GM21381 (cell line): ENCODE measurements around the gene RAPGEF4.

ENCODE experiments used
- ATAC-seq: cut with Tn5 transposase; IDR thresholded peaks from one replicate; pipeline ENCODE4 v1.9.1; 2021; ENCODE audit warnings: mild to moderate bottlenecking, moderate library complexity; ENCODE audit not compliant: unreplicated experiment

The RAPGEF4 gene

DNA sequence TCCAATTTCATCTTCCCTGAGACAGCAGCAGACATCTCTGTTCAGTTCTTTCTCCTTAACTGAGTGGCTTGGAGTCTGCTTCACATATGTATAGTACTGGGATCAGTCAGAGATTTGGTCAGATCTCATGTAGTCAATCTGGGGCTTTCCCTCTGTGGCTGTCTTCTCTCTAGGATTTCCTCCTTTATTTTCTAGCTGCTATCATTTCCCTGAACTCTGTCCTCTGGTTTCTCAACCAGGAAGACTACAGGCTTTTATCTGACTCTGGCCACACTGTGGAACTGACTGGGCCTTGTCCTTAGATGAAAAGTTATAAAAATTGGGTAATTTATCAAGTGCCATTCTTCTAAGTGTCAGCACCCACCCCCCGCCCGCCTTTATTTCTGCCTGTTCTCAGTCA lies 121.0 kb downstream of the RAPGEF4 start:
- no peak for ATAC-seq

- no peak for ATAC-seq
Measured at GRCh38 chr2:172858473-172858745, 122.8 kb downstream of the RAPGEF4 start.

- ATAC-seq, result no peak
Measured at GRCh38 chr2:172859581-172860335, 124.1 kb downstream of the RAPGEF4 start.

- no peak for ATAC-seq
Measured at GRCh38 chr2:172860336-172860707, 124.7 kb downstream of the RAPGEF4 start.

DNA sequence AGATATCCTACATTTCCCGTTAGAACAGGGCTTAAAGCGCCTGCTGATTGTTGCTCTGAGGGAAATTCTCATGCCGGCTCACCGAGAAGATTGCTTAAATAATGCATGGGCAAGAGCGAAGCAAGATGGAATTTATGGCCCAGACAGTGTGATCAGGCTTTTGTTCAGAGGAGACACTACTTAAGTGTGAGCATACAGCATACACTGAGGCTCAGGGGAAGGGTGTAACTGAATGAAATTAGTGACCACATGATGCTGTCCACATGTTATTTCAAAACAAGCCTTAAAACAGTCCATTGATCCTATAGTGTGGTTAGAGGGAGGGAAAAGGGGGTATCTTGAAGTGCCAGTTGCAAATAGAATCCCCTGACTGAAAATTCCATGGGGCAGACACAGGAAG lies 125.5 kb downstream of the RAPGEF4 start:
- no peak for ATAC-seq

DNA sequence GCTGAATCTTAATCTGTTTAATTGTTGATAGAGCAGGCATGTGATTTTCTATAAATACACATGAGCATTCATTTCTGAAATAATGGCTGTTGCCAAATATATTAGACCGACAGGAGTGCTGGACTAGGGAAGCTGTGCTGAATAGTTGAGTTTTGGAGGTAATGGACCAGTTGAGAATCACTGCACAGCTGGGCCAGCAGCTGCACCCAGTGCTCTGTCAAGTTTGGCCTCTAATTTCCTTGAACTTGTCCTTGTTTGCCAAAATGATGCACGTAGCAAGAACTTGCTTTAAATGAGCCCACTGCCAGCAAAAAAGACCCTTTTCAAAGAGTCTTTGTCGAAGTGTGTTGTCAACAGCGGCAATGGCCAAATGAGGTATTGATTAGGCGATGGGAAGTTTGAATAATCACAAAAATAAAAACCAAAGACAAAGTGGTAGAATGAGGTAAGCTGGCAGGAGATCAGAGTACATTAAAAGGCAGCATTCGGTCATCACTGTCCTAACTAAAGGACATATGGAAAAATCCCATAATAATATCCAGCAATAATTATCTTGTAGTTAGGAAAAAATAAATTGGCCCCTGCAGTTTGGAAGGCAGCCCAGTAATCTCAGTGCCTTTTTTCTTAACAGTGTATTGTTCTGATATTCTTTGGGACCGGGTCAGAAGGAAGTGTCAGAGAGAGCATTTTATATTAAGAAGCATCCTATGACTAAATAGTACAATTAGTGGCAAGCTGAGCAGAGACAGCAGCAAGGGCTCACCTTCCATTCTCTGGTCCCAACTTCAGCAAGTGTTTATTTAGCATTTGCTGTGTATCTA lies 126.2 kb downstream of the RAPGEF4 start:
- no peak for ATAC-seq

DNA sequence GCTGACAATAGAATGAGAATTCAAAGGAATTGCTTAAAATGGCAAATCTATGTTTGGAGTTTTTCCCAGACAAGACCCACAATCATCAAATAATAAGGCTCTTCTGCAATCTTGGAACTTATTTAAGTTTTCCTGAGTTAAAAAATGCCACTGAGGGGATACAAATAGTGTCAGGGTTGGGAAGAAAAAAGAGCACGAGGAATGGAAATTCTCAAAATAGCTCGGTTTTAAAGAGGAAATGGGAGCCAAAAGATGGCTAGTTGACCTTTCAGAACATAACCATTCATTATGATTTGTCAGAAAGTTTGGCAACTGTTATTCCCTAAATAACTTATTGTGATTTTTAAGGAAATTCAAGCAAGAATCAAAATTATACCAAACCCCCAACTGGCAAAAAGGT lies 127.7 kb downstream of the RAPGEF4 start:
- ATAC-seq, result no peak

- ATAC-seq, result no peak
Measured at GRCh38 chr2:172864182-172864581, 128.5 kb downstream of the RAPGEF4 start.

DNA sequence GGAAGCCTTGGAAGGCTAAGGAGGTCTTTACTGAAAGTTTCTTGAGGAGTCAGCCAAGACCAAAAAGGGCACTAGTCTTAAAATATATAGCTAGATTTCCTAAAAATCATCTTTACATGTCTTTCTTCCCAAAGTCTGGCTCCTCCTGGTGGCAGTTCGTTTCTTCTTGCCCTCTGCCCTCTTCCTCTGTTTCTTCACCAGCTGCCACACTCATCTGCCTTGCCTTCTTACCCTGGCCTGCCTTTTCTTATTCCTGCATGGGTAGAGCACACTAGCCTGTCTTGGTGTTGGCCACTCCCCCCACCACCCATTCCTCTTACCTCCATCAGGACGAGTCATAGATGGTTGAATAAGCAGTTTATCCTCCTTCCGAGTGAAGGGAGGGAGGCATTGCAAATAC lies 129.8 kb downstream of the RAPGEF4 start:
- no peak for ATAC-seq

- ATAC-seq, result no peak
Measured at GRCh38 chr2:172869861-172870260, 134.2 kb downstream of the RAPGEF4 start.

- no peak for ATAC-seq
Measured at GRCh38 chr2:172870396-172870795, 134.8 kb downstream of the RAPGEF4 start.

- no peak for ATAC-seq
Measured at GRCh38 chr2:172877826-172878225, 142.2 kb downstream of the RAPGEF4 start.

GRCh38 chr2:172878260-172878659 lies 142.6 kb downstream of the RAPGEF4 start:
- no peak for ATAC-seq

GRCh38 chr2:172884336-172884735 lies 148.7 kb downstream of the RAPGEF4 start:
- ATAC-seq, result no peak

- no peak for ATAC-seq
Measured at GRCh38 chr2:172885996-172886395, 150.4 kb downstream of the RAPGEF4 start.

GRCh38 chr2:172887280-172887679 lies 151.6 kb downstream of the RAPGEF4 start:
- no peak for ATAC-seq

GRCh38 chr2:172888714-172889669 lies 153.3 kb downstream of the RAPGEF4 start:
- ATAC-seq, result no peak

DNA sequence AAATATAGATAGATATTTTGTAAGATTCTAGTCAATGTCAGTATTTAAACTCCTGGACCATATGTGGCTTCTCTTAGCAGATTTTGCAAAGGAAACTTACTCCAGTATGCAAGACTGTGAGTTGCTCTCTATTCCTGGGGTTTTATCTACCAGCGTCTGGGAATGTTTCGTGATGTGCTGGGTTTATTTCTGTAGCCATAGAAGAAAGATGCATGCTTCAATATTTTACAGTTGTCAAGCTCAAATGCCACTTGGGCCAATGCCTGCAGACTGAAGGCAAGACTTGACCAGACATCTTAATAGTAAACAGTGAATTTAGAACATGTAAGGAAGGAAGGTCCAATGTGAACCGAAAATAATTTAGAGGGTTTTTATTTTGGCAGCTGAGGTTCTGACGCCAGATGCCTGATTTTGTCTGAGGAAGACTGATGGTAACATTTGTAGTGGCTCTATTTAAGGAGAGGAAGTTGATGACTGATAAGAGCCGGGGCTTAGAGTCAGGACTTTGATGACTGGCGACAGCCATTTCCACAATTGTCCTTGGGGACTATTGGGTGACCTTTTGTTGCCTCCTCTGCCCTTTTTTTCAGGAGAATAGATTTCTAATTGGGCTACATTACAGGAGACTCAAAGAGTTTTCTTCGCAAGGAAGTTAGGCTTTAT lies 154.3 kb downstream of the RAPGEF4 start:
- ATAC-seq, result no peak

DNA sequence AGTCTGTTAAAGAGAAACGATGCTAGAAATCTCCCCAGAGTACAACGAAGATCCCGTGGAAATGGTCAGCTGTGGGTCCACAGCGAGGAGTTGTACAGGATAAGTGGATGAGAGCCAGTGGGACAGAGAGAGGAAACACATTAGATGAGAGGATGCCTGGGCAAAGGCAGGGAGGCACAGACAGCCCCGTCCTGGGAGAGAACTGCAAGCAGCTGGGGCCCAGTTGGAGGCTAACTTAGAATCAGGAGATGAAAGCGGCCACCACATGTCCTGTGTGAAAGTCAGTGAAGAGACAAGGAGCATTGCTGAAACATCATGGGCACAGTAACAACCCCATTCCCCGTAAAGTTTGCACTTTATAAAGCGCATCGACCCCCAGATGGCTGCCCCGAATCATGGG lies 157.5 kb downstream of the RAPGEF4 start:
- no peak for ATAC-seq

DNA sequence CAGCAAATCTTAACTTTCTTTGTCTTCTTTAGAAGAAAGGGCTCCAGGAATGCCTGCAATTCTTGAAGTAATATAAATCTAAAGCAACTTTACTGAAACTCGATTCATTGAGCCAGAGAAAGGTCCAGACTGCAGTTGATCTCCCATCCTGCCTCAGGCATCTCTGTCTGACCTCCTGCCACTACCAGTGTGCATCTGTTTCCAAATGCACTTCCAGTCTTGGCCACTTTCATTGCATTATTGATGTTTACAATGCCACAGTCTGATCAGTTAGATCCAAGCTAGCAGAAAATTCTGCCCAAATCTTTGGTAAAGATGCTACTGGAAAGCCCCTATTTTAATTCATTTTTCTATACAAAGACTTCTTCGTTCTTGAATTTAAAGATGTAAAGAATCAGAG lies 158.0 kb downstream of the RAPGEF4 start:
- no peak for ATAC-seq
